HG03432 (cell line): ENCODE results near the gene HOXA2.
A peak's percentile ranks its signal among the peaks of the same experiment; 100 is the strongest.

ENCODE experiments used
- ATAC-seq: cut with Tn5 transposase; IDR thresholded peaks from one replicate; pipeline ENCODE4 v1.9.1; 2021; ENCODE audit warnings: mild to moderate bottlenecking, moderate library complexity; ENCODE audit not compliant: unreplicated experiment

HOXA2 gene

GRCh38 chr7:27141923-27142579, 39.6 kb upstream of the HOXA2 start:
- no peak for ATAC-seq

GRCh38 chr7:27141137-27141922, 38.8 kb upstream of the HOXA2 start:
- no peak for ATAC-seq

GRCh38 chr7:27140126-27140857, 37.8 kb upstream of the HOXA2 start:
- no peak for ATAC-seq

- ATAC-seq, result no peak
Observed at GRCh38 chr7:27139334-27140125, 37.0 kb upstream of the HOXA2 start.

GRCh38 chr7:27138985-27139333, 36.5 kb upstream of the HOXA2 start:
- no peak for ATAC-seq

- ATAC-seq, result no peak
Observed at GRCh38 chr7:27138472-27138871, 36.0 kb upstream of the HOXA2 start.

GRCh38 chr7:27137640-27138315, 35.3 kb upstream of the HOXA2 start:
- no peak for ATAC-seq

- ATAC-seq, result peak; percentile 60
Observed at GRCh38 chr7:27134392-27134791, 31.9 kb upstream of the HOXA2 start.

- no peak for ATAC-seq
Observed at GRCh38 chr7:27133409-27134231, 31.1 kb upstream of the HOXA2 start.

- no peak for ATAC-seq
Observed at GRCh38 chr7:27132978-27133377, 30.5 kb upstream of the HOXA2 start.

GRCh38 chr7:27132214-27132613, 29.7 kb upstream of the HOXA2 start:
- ATAC-seq, result no peak

GRCh38 chr7:27131390-27131819, 28.9 kb upstream of the HOXA2 start:
- no peak for ATAC-seq

- ATAC-seq, result peak; percentile 69
Observed at GRCh38 chr7:27130540-27131389, 28.3 kb upstream of the HOXA2 start, which contains the start of gene HOXA4. TSS of gene HOXA4 (minus strand) at chr7:27130757. CDS start at chr7:27130733, 24 bp downstream.

- ATAC-seq, result no peak
Observed at GRCh38 chr7:27129729-27130539, 27.5 kb upstream of the HOXA2 start.

GRCh38 chr7:27128776-27129728, 26.6 kb upstream of the HOXA2 start:
- no peak for ATAC-seq

GRCh38 chr7:27128034-27128433, 25.6 kb upstream of the HOXA2 start:
- ATAC-seq, result no peak
